C4-2B (cell line): ENCODE results near the gene LGR4.

Experiments
- H3K27ac ChIP-seq: fragments of 450-650 bp; 2 replicates; pipeline ENCODE4 v1.5.1; 2017
- CTCF ChIP-seq: fragments of 450-650 bp; conservative IDR thresholded peaks from 2 replicates; pipeline ENCODE4 v1.5.1; 2017; ENCODE audit warnings: mild to moderate bottlenecking
- ZFX ChIP-seq: fragments of 450-650 bp; IDR thresholded peaks from 2 replicates; pipeline ENCODE4 v1.6.1; 2017

The LGR4 gene

GRCh38 chr11:27465629-27466028 lies 7.0 kb downstream of the LGR4 start:
- H3K27ac ChIP-seq, result no peak overlapping the region
- no peak for TF ChIP-seq ZFX
- TF ChIP-seq CTCF, result no peak

- TF ChIP-seq CTCF (no peak), ZFX (no peak)
Observed at GRCh38 chr11:27464909-27465308, 7.7 kb downstream of the LGR4 start.

GRCh38 chr11:27464289-27464696 lies 8.3 kb downstream of the LGR4 start:
- no peak for TF ChIP-seq CTCF
- no peak for TF ChIP-seq ZFX
- no peak overlapping the region for H3K27ac ChIP-seq

More at GRCh38 chr11:27464909-27465308, 7.7 kb downstream of the LGR4 start:
- H3K27ac ChIP-seq, result no peak overlapping the region

- no peak overlapping the region for H3K27ac ChIP-seq
- TF ChIP-seq ZFX (no peak), CTCF (no peak)
Observed at GRCh38 chr11:27462543-27462942, 10.0 kb downstream of the LGR4 start.

GRCh38 chr11:27460158-27460978 lies 12.2 kb downstream of the LGR4 start:
- H3K27ac ChIP-seq, result no peak overlapping the region

GRCh38 chr11:27459191-27459590 lies 13.4 kb downstream of the LGR4 start:
- H3K27ac ChIP-seq, result no peak overlapping the region
- TF ChIP-seq ZFX, result no peak

More at GRCh38 chr11:27460158-27460978, 12.2 kb downstream of the LGR4 start:
- no peak for TF ChIP-seq ZFX
- no peak for TF ChIP-seq CTCF

- no peak for TF ChIP-seq ZFX
- TF ChIP-seq CTCF, result no peak
- no peak overlapping the region for H3K27ac ChIP-seq
Observed at GRCh38 chr11:27458182-27458581, 14.4 kb downstream of the LGR4 start.

GRCh38 chr11:27456795-27457329 lies 15.7 kb downstream of the LGR4 start:
- no peak overlapping the region for H3K27ac ChIP-seq
- TF ChIP-seq CTCF (no peak), ZFX (no peak)
